ENCODE results near the gene ENPP3. TPM values are rescaled to one million over a fixed set of nuclear protein-coding genes. Genes with fewer than 3 reads are reported as not detected.

Gene ENPP3
- total and polyA plus RNA-seq, 2 donors, result 0.43 to 2.4 TPM

GRCh38 chr6:131761762-131762067 lies 124.6 kb downstream of the ENPP3 start:
- WGBS, result 88% methylated on average over 1 of the region's 1 CpG
- no peak for DNase-seq (ENCODE audit: extremely low spot score)
- Histone ChIP-seq H3K27ac (ENCODE audit: low read depth) (no peak overlapping the region), H3K4me1 (ENCODE audit: insufficient read depth) (no peaks in the 10 kb centered on the region), H3K36me3 (ENCODE audit: insufficient read depth) (no peaks in the 10 kb centered on the region), H3K4me3 (ENCODE audit: low read depth, low read length) (no peak overlapping the region)

DNA sequence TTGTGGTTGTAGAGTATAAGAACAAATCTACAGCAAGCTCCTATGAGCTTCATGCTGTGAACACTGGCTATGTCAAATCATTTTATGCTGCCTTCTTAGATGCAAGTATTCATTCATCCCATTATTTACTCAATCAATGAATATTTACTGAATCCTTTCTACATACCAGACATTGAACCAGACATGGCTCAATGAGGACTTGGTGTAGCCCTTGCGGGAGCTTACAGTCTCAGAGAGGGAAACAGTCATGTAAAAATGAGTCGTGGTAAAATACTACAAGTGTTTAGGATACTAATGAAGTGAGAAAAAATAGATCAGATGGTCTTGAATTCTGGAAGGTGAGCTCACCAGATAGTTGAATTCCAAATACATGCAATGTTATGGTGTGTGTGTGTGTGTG lies 125.9 kb downstream of the ENPP3 start:
- no peaks in the 10 kb centered on the region for H3K4me1 ChIP-seq (ENCODE audit: insufficient read depth)
- H3K4me3 ChIP-seq (ENCODE audit: low read depth, low read length), result no peak overlapping the region
- no peaks in the 10 kb centered on the region for H3K36me3 ChIP-seq (ENCODE audit: insufficient read depth)
- no peak for DNase-seq (ENCODE audit: extremely low spot score)
- no peak overlapping the region for H3K27ac ChIP-seq (ENCODE audit: low read depth)
- 92% methylated on average over 2 of the region's 2 CpGs for WGBS

DNA sequence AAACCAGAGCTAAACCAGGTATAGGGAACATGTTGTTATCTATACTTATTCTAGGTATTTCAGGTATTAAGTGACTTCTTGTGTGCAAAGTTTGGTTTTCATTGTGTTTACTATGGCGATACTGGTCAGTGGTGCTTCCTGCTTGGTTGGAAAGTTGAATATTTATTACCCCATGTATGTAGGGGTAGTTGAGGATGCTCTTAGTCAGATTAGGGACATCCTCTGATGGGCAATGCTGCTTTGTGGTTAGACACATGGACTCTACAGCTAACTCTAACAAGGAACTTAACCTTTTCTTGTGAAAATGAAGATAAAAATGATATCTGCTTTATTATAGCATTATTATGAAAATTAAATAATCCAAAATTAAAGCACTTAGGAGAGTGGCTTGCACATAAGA lies 126.6 kb downstream of the ENPP3 start:
- no peak overlapping the region for H3K4me3 ChIP-seq (ENCODE audit: low read depth, low read length)
- 51% methylated on average over 1 of the region's 1 CpG for WGBS

DNA sequence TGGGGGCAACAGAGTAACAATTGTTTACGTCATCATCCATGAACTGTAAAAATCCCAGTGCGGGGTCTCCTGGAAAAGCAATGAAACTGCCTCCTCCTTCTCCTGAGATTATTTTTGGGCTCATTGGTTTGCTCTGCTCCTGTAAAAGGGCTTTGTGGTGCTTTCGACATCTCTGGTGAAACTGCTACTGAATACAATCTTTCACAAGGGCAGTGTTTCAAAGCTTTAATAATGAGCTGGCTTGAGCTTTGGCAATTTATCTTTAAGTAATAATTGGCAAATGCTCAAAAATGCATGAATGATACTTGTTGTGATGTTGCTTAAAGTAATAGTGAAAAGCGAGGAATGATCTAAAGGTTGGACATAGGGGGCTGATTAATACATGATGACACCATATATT lies 127.2 kb downstream of the ENPP3 start:
- Histone ChIP-seq H3K27ac (ENCODE audit: low read depth) (no peak overlapping the region), H3K4me1 (ENCODE audit: insufficient read depth) (no peaks in the 10 kb centered on the region), H3K36me3 (ENCODE audit: insufficient read depth) (no peaks in the 10 kb centered on the region), H3K4me3 (ENCODE audit: low read depth, low read length) (no peak overlapping the region)
- WGBS, result 85% methylated on average over 4 of the region's 4 CpGs
- DNase-seq (ENCODE audit: extremely low spot score), result no peak

More for the DNA sequence above, 126.6 kb downstream of the ENPP3 start:
- no peak for DNase-seq (ENCODE audit: extremely low spot score)
- Histone ChIP-seq H3K27ac (ENCODE audit: low read depth) (no peak overlapping the region), H3K4me1 (ENCODE audit: insufficient read depth) (no peaks in the 10 kb centered on the region), H3K36me3 (ENCODE audit: insufficient read depth) (no peaks in the 10 kb centered on the region)

GRCh38 chr6:131765081-131765803 lies 128.1 kb downstream of the ENPP3 start:
- Histone ChIP-seq H3K36me3 (ENCODE audit: insufficient read depth) (no peaks in the 10 kb centered on the region), H3K27ac (ENCODE audit: low read depth) (no peak overlapping the region), H3K4me3 (ENCODE audit: low read depth, low read length) (no peak overlapping the region), H3K4me1 (ENCODE audit: insufficient read depth) (no peaks in the 10 kb centered on the region)
- DNase-seq (ENCODE audit: extremely low spot score), result no peak
- WGBS, result 58% methylated on average over 9 of the region's 9 CpGs

DNA sequence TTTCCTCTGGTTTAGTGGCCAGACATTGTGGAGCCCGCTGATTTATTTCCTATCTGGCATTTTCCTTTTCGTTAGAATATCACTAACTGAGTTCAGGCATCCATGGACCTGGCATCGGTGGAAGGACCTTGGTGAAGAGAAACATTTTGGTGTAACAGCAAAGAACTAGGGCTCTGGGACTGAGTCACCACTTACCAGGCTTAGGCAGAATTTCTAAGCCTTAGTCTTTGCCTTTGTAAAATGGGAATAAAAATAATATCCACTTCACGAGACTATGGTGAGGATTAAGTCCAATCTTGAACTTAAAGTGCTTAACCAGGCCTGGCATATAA lies 128.7 kb downstream of the ENPP3 start:
- no peak for DNase-seq (ENCODE audit: extremely low spot score)
- 65% methylated on average over 4 of the region's 4 CpGs for WGBS
- no peaks in the 10 kb centered on the region for H3K4me1 ChIP-seq (ENCODE audit: insufficient read depth)
- no peaks in the 10 kb centered on the region for H3K36me3 ChIP-seq (ENCODE audit: insufficient read depth)
- no peak overlapping the region for H3K27ac ChIP-seq (ENCODE audit: low read depth)
- H3K4me3 ChIP-seq (ENCODE audit: low read depth, low read length), result no peak overlapping the region

DNA sequence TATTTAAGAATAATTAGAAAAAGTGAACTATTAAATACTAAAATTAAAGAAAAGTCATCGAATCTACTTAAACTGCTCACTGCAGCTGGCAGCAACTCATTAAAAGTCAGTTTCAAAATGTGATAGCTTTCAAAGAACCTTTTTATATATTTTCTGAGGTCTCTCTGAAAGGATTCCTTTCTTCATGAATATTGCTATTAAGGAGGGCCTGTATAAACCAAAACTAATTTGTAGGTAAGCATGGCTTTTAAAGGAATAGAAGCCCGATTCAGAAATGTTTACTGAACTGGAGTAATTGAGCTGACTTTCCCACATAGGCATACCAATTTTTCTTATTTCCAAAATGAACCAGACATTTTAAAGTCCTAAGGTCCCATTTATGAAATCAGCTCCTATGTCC lies 129.5 kb downstream of the ENPP3 start:
- Histone ChIP-seq H3K4me1 (ENCODE audit: insufficient read depth) (no peaks in the 10 kb centered on the region), H3K4me3 (ENCODE audit: low read depth, low read length) (no peak overlapping the region), H3K27ac (ENCODE audit: low read depth) (no peak overlapping the region), H3K36me3 (ENCODE audit: insufficient read depth) (no peaks in the 10 kb centered on the region)
- WGBS, result 87% methylated on average over 2 of the region's 2 CpGs
- no peak for DNase-seq (ENCODE audit: extremely low spot score)

DNA sequence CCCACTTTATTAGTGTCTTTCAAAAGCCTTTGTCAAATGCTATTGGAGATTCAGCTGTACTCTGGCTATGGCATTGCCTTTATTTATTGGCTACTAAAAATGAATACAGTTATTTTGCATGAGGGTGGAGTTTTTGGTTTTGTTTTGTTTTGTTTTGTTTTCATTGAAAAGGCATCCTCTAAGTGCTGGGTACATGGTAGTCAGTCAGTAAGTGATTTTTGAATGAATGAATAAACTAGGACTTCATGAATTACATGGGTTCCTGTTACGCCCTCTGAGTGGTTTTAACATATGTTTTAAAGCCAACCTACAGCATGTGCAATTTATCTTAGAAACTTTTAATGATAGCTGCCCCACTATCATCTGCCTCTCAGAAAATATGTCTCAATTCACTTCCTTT lies 131.9 kb downstream of the ENPP3 start:
- no peak overlapping the region for H3K27ac ChIP-seq (ENCODE audit: low read depth)
- no peaks in the 10 kb centered on the region for H3K4me1 ChIP-seq (ENCODE audit: insufficient read depth)
- WGBS, result 96% methylated on average over 1 of the region's 1 CpG
- DNase-seq (ENCODE audit: extremely low spot score), result no peak
- H3K4me3 ChIP-seq (ENCODE audit: low read depth, low read length), result no peak overlapping the region
- H3K36me3 ChIP-seq (ENCODE audit: insufficient read depth), result no peaks in the 10 kb centered on the region

DNA sequence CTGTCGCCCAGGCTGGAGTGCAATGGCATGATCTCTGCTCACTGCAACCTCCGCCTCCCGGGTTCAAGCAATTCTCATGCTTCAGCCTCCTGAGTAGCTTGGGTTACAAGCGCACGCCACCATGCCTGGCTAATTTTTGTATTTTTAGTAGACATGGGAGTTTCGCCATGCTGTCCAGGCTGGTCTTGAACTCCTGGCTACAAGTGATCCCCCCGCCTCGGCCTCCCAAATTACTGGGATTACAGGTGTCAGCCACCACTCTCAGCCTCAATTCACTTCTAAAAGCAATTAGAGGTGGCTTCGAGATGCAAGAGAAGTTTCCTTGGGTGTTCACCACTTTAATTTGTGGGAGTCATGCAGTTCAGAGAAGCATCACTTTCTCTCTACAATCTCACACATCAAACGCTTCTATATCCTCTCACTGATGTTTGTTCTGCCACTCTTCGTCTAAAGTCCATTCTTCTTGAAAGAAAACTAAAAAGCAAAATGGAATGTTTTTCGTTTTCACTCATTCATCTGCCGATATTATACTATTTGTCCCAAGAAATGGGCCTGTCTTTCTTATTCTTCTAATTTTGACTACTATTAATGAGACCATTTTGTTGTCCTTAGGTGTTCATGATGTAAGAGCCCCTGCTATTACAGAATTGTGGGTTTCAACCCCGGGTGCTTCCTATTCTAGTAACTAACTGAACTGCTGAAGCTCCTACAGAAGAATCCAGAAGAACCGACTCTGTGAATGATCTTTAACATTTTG lies 132.5 kb downstream of the ENPP3 start:
- no peak overlapping the region for H3K27ac ChIP-seq (ENCODE audit: low read depth)
- H3K4me3 ChIP-seq (ENCODE audit: low read depth, low read length), result no peak overlapping the region
- WGBS, result 93% methylated on average over 15 of the region's 15 CpGs
- H3K4me1 ChIP-seq (ENCODE audit: insufficient read depth), result no peaks in the 10 kb centered on the region
- DNase-seq (ENCODE audit: extremely low spot score), result no peak
- H3K36me3 ChIP-seq (ENCODE audit: insufficient read depth), result no peaks in the 10 kb centered on the region

DNA sequence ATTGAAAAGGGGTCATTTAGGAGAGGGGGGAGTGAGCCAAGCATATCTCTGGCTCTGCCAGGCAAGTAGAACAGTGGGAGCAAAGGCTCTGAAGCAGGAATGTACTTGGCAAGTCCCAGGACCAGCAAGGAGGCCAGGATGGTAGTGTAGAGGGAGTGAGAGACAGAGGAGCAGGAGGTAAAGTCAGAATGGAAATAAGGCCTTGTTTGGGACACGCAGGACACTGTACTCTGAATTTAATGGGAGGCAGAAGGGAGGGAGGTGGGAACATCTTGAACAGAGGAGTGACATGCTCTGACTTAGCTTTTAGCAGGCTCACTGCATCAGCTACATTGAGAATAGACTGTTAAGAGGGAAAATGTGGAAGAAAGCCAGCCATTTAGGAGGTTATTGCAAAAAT lies 133.7 kb downstream of the ENPP3 start:
- H3K27ac ChIP-seq (ENCODE audit: low read depth), result no peak overlapping the region
- no peak overlapping the region for H3K4me3 ChIP-seq (ENCODE audit: low read depth, low read length)
- 77% methylated on average over 1 of the region's 1 CpG for WGBS
- DNase-seq (ENCODE audit: extremely low spot score), result no peak
- H3K4me1 ChIP-seq (ENCODE audit: insufficient read depth), result no peaks in the 10 kb centered on the region
- no peaks in the 10 kb centered on the region for H3K36me3 ChIP-seq (ENCODE audit: insufficient read depth)

GRCh38 chr6:131773284-131773950 lies 136.3 kb downstream of the ENPP3 start:
- WGBS, result 48% methylated on average over 4 of the region's 4 CpGs
- Histone ChIP-seq H3K36me3 (ENCODE audit: insufficient read depth) (no peaks in the 10 kb centered on the region), H3K4me1 (ENCODE audit: insufficient read depth) (no peaks in the 10 kb centered on the region), H3K4me3 (ENCODE audit: low read depth, low read length) (no peak overlapping the region), H3K27ac (ENCODE audit: low read depth) (no peak overlapping the region)
- no peak for DNase-seq (ENCODE audit: extremely low spot score)

- Histone ChIP-seq H3K4me3 (ENCODE audit: low read depth, low read length) (no peak overlapping the region), H3K27ac (ENCODE audit: low read depth) (no peak overlapping the region), H3K4me1 (ENCODE audit: insufficient read depth) (no peaks in the 10 kb centered on the region), H3K36me3 (ENCODE audit: insufficient read depth) (no peaks in the 10 kb centered on the region)
- 98% methylated on average over 3 of the region's 3 CpGs for WGBS
- DNase-seq (ENCODE audit: extremely low spot score), result no peak
Observed at GRCh38 chr6:131775886-131776285, 138.8 kb downstream of the ENPP3 start.

GRCh38 chr6:131776985-131777384 lies 139.9 kb downstream of the ENPP3 start:
- 78% methylated on average over 2 of the region's 2 CpGs for WGBS

DNA sequence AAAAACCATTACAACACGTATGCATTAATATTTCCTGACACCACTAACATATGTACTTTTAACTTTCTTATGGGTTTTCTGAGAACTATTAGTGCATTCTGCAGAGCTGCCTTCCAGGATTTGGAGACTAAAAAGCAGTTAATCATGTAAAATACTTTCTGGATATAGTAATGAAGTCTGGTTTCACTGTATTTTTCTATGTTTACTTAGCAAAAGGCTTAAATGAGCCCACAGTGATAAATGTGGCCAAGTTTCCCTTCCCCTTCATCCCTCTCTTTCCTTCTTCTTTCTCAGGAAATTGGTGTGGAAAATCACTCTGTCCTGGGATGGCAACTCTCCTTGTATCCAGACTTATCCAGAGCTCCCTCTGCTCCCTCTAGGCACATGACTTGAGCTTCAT lies 141.1 kb downstream of the ENPP3 start:
- 39% methylated on average over 1 of the region's 1 CpG for WGBS
- H3K27ac ChIP-seq (ENCODE audit: low read depth), result no peak overlapping the region
- no peak for DNase-seq (ENCODE audit: extremely low spot score)
- H3K4me3 ChIP-seq (ENCODE audit: low read depth, low read length), result no peak overlapping the region
- no peaks in the 10 kb centered on the region for H3K36me3 ChIP-seq (ENCODE audit: insufficient read depth)
- H3K4me1 ChIP-seq (ENCODE audit: insufficient read depth), result no peaks in the 10 kb centered on the region

More at GRCh38 chr6:131776985-131777384, 139.9 kb downstream of the ENPP3 start:
- Histone ChIP-seq H3K36me3 (ENCODE audit: insufficient read depth) (no peaks in the 10 kb centered on the region), H3K4me3 (ENCODE audit: low read depth, low read length) (no peak overlapping the region), H3K27ac (ENCODE audit: low read depth) (no peak overlapping the region), H3K4me1 (ENCODE audit: insufficient read depth) (no peaks in the 10 kb centered on the region)
- DNase-seq (ENCODE audit: extremely low spot score), result no peak
